ACC112 (cell line): ENCODE results near the gene CSPG4.
"Not testable (repeated sequence)": the region's sequence is repeated elsewhere in the genome, so short reads cannot be mapped to it uniquely, and the experiment has no call there.

Source experiments
- H2AFZ ChIP-seq: fragments of 200-600 bp; sonication (generic); one replicate; pipeline ENCODE4 v1.6.0; 2017; ENCODE audit warnings: antibody characterized with exemption, low read length; ENCODE audit not compliant: unreplicated experiment
- H3K27ac ChIP-seq: fragments of 200-600 bp; sonication (generic); 2 replicates; pipeline ENCODE4 v1.5.1; 2014; ENCODE audit warnings: low read depth, mild to moderate bottlenecking, antibody characterized with exemption, low read length, moderate library complexity
- H3K27me3 ChIP-seq: fragments of 200-600 bp; sonication (generic); 2 replicates; pipeline ENCODE4 v1.6.1; 2014; ENCODE audit warnings: mild to moderate bottlenecking, antibody characterized with exemption, low read length, moderate library complexity, mixed read lengths; ENCODE audit not compliant: insufficient read depth
- H3K36me3 ChIP-seq: fragments of 200-600 bp; sonication (generic); 2 replicates; pipeline ENCODE4 v1.6.1; 2016; ENCODE audit warnings: mild to moderate bottlenecking, antibody characterized with exemption, low read length, moderate library complexity, mixed read lengths; ENCODE audit not compliant: insufficient read depth
- H3K4me1 ChIP-seq: fragments of 200-600 bp; sonication (generic); one replicate; pipeline ENCODE4 v1.6.1; 2016; ENCODE audit warnings: low read length, mixed read lengths; ENCODE audit not compliant: insufficient read depth, unreplicated experiment, control insufficient read depth
- H3K4me3 ChIP-seq: fragments of 200-600 bp; sonication (generic); 2 replicates; pipeline ENCODE4 v1.5.1; 2014; ENCODE audit warnings: mild to moderate bottlenecking, low read depth, low read length
- H3K79me2 ChIP-seq: fragments of 200-600 bp; sonication (generic); one replicate; pipeline ENCODE4 v1.6.0; 2016; ENCODE audit warnings: low read length; ENCODE audit not compliant: control insufficient read depth, unreplicated experiment, insufficient read depth

CSPG4 gene

DNA sequence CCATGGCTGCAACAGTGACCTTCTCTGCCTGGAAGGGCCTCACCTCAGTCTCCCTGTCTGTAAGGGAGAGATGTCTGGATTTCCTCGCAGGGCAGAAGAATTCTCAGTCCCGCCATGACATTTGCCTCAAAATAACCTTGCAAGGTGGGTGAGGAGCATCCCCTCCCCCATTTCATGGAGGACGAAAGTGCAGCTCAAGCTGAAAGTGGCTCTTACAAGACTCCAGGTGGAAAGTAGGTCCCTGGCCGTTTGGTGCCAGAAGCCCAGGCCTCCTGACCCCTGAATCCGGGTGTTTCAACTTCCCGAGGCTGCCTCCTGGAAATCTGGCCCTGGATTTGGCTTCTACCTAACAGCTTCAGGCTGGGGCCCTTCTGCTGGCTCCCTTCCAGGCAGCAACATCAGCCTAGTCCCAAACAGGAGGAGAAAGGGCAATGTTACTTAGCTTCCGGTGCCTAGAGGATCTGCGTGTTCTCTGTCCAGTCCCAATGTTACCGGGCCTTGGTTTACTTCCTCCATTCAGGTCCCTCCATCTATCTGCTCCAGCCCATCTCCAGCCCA is 769 bp upstream of the CSPG4 start:
- Histone ChIP-seq H3K79me2 (no peaks in the 10 kb centered on the region), H3K4me3 (peak overlapping the region; percentile 89), H2AFZ (no peak overlapping the region), H3K27ac (no peak overlapping the region), H3K27me3 (no peaks in the 10 kb centered on the region), H3K4me1 (peaks cover 13% of the 10 kb centered on the region), H3K36me3 (no peaks in the 10 kb centered on the region)

DNA sequence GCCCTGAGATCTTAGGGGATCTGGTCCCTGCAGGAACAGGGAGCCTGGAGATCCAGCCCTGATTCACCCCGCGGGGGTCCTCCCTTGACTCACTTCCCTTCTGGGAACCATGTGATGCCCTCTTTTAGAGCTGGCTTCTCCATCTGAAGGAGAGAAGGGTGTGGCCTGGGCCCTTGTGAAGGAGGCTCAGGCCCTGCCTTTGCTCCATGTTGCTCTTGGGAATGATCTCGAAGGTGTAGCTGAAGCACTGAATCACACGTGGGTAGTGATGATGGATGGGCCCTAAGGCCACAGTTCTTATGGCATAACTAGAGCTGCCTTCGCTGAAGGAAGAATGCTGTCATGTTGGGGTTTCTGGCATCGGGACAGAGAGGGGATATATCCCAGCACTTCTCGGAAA is 1.2 kb downstream of the CSPG4 start:
- H3K27ac ChIP-seq, H2AFZ ChIP-seq, H3K4me1 ChIP-seq, H3K27me3 ChIP-seq, H3K36me3 ChIP-seq, H3K79me2 ChIP-seq: not testable (repeated sequence)
- peak overlapping the region; percentile 89 for H3K4me3 ChIP-seq

DNA sequence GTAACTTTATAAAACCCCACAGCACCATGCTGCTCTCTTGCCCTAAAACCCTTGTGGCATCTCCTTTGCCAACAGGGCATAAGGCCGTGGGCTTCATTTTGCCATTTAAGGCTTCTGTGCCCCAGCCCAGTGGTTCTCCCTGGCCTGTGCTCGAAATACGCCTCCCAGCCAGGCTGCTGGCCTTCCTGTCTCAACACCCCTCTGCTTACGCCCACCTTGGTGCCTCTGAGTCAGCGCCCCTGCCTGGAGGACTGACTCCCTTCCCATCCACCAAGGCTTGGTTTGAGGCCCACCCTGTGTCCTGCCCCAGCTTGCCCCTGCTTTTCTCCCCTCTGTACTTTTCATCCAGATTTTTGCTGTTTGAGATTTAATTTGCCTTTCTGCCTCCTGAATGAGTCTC is 1.8 kb downstream of the CSPG4 start:
- H3K4me1 ChIP-seq, H2AFZ ChIP-seq, H3K4me3 ChIP-seq, H3K79me2 ChIP-seq, H3K27ac ChIP-seq, H3K27me3 ChIP-seq, H3K36me3 ChIP-seq: not testable (repeated sequence)

DNA sequence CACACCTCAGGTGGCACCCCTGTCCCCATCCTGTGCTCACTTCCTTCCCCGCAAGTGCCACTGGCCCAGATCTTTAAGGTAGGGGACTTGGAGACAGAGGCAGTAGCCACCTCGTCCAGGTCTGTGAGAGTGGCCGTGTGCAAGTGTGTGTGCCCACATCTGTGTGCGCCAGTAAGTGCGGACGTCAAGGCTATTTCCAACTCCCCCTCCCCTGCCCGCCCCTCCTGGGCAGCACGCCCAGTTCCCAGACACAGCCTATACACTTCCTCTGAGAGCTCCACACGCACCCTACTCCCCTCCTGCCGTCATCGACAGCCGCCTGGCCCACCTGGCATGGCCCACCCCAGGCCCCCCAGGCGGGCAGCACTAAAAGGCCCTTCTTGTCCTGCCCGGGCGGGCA is 3.2 kb downstream of the CSPG4 start:
- H3K27me3 ChIP-seq, H3K27ac ChIP-seq, H3K4me3 ChIP-seq, H3K79me2 ChIP-seq, H3K36me3 ChIP-seq, H2AFZ ChIP-seq: not testable (repeated sequence)
- H3K4me1 ChIP-seq = peaks cover 11% of the 10 kb centered on the region

DNA sequence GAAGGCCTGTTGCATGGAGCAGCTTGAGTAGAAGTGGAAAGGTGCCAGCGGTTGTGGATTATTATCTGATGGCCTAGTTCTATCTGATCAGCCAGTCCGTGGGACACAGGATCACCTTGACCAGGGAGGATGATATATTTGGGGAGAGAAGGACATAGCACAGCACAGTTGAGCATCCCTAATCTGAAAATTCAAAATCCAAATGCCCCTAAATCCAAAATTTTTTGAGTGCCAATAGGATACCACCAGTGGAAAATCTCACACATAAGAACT is 6.0 kb downstream of the CSPG4 start:
- Histone ChIP-seq H3K36me3 (no peaks in the 10 kb centered on the region), H2AFZ (no peak overlapping the region), H3K27ac (no peak overlapping the region), H3K27me3 (no peaks in the 10 kb centered on the region), H3K4me3 (no peak overlapping the region), H3K79me2 (no peaks in the 10 kb centered on the region), H3K4me1 (peaks cover 8% of the 10 kb centered on the region)

DNA sequence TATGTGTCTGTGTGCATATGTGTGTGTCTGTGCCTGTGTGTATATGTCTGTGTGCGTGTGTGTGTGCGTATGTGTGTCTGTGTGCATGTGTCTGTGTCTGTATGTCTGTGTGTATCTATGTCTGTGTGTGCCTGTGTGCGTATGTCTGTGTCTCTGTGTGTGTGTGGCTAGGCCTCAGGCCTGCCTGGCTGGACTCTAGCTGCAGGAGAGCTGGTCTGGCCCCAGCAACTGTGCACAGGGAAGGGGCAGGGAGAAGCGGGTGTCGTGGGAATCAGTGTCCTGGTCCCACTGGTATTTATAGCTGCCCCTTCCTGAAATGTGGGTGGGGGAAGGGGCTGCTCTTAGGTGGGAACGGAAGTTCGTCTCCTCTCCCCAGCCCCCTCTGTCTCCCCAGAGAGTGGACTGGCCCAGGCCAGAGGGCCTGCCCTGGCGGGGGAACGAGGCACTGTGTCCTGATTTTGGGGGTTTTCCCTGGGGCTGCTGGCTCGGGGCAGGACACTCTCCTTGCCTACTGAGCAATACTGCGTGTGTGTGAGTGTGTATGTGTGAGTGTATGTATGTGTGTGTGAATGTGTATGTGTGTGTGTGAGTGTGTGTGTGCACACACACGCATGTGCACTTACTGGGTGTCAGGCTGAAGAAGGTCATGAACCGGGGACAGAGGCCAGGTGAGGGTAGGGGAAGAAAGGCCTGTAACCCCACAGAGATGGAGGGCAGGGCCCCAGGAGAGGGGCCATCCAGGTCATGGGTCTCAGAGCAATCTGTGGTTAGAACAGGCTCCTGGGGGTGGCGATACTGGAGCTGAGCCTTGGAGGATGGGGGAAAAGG is 6.6 kb downstream of the CSPG4 start:
- Histone ChIP-seq H3K4me3 (no peak overlapping the region), H3K27me3 (no peaks in the 10 kb centered on the region), H3K4me1 (peaks cover 11% of the 10 kb centered on the region), H2AFZ (no peak overlapping the region), H3K27ac (no peak overlapping the region), H3K36me3 (no peaks in the 10 kb centered on the region), H3K79me2 (no peaks in the 10 kb centered on the region)

DNA sequence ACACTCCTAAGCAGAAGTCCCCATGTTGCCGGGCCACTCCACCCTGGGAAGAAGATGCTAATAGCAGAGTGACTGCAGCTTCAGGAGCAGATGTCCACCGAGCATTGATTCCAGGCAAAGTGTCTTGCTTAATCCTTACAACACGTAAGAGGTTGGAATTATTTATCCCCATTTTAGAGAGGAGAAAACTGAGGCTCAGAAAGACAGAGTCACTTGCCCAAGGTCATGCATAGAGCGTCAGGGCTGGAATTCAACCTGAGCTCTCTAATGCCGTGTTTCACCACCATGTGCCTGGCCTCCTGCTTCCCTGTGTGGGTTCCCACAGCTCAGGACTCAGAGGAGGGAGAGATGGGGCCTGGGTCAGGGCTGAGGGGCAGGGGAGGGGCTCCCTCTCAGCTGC is 7.3 kb downstream of the CSPG4 start:
- not testable (repeated sequence) for H3K27ac ChIP-seq, H3K36me3 ChIP-seq
- H3K4me1 ChIP-seq = peaks cover 16% of the 10 kb centered on the region

DNA sequence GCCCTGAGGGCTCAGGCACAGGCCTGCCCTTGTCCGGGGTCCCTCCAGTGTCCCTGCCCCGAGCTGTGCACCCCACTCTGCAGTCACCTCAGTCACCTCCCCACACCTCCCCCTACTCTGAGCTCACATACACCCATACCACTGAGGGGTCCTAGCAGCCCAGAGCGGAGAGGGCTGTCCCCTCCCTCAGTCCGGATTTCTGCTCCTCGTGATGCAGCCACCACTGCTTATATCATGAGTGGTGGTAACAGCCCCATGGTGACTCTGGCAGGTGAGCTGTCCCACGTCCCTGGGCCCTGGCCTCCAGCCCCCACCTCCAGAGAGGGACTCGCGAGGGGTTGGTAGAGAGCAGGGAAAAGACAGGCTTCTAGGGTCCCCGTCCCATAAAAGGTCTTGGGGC is 8.0 kb downstream of the CSPG4 start:
- Histone ChIP-seq H3K4me1 (peaks cover 19% of the 10 kb centered on the region), H3K79me2 (no peaks in the 10 kb centered on the region), H2AFZ (no peak overlapping the region), H3K27me3 (no peaks in the 10 kb centered on the region), H3K36me3 (no peaks in the 10 kb centered on the region), H3K27ac (no peak overlapping the region), H3K4me3 (no peak overlapping the region)

More for the DNA sequence above, 7.3 kb downstream of the CSPG4 start:
- H2AFZ ChIP-seq, H3K4me3 ChIP-seq, H3K27me3 ChIP-seq, H3K79me2 ChIP-seq: not testable (repeated sequence)

DNA sequence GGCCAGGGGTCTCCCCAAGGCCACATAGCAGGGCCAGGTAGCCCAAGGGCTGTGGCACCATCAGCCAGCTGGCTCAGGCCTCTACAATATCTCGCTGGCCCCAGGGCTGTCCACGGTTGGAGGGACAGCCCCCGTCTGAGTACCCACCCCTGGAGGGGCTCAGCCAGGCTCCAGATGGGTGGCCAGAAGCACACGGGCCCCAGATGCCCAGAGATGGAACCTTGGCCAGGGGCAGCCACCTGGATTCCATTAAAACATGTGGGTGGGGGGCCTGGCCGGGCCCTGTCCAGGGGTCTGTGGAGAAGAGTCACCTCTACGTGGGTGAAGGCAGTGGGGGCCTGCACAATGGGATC is 8.4 kb downstream of the CSPG4 start:
- H3K4me1 ChIP-seq = peaks cover 22% of the 10 kb centered on the region
- no peaks in the 10 kb centered on the region for H3K36me3 ChIP-seq
- no peak overlapping the region for H3K4me3 ChIP-seq
- no peaks in the 10 kb centered on the region for H3K79me2 ChIP-seq
- H3K27me3 ChIP-seq = no peaks in the 10 kb centered on the region
- 0 out of 2 replicates have a peak overlapping the region, but pooled peaks have one; percentile 18 for H3K27ac ChIP-seq
- no peak overlapping the region for H2AFZ ChIP-seq

DNA sequence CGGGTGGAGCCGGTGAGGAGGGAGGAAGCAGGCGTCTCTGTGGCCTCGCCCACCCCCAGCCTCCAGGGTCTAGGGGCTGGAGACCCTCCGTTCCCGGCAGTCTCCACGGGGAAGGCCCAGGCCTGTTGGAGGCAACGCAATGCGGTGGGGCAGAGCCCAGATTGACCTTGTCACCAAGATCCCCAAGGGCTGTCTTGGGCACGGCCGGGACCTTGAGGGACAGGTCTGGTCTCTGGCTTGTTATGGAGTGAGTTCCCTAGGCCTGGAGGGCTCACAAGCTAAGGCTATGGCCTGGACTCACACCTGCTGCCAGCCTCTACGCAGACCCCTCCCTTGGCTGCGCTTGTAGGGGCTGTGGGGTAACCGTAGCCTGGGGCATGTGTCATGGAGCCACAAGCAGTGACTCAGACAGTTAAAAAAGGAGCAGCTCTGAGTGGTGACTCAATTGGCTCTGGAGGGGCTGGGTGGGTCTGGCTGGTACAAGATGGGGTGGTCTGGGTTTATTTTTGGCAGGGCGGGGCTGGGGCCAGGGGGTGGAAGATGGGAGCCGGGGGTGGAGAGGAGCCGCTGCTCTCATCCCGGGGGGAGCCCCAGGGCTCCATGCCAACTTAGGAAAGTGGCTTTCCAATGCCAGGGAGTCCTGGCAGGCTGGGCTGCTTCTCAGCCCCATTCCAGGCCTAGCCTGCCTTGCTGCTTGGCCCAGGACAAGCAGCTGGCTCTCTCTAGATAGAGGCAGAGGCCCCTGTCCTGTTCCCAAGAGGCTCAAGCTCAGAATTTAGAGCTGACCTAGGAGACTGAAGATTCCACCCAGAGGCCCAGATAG is 9.0 kb downstream of the CSPG4 start:
- H3K36me3 ChIP-seq, H2AFZ ChIP-seq, H3K27me3 ChIP-seq, H3K79me2 ChIP-seq, H3K4me3 ChIP-seq: not testable (repeated sequence)
- H3K4me1 ChIP-seq = peaks cover 24% of the 10 kb centered on the region
- 0 out of 2 replicates have a peak overlapping the region, but pooled peaks have one; percentile 18 for H3K27ac ChIP-seq

DNA sequence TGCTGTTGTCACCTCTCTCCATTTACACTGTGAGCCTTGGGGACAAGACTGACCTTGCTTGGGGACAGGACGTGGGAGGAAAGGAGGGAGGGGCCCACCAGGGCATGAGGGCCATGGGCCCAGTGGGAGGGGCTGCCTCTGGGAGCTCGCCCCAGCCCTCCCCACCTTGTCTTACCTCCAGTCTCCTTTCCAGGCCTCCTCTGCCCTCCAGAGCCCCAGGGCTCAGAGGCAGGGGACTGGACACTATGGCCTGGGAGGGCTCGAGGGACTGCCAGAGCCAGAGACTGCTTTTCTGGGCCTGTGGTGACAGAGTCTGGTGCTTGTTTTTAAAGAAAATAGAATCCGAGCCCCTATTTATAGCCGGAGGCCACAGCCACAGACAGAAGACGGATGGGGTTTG is 10.2 kb downstream of the CSPG4 start:
- Histone ChIP-seq H3K36me3 (no peaks in the 10 kb centered on the region), H3K27ac (no peak overlapping the region), H3K79me2 (no peaks in the 10 kb centered on the region), H3K27me3 (no peaks in the 10 kb centered on the region), H3K4me1 (peaks cover 24% of the 10 kb centered on the region), H3K4me3 (no peak overlapping the region), H2AFZ (no peak overlapping the region)
